ENCODE data around the gene KRT8.
"Not testable (repeated sequence)": the region's sequence is repeated elsewhere in the genome, so short reads cannot be mapped to it uniquely, and the experiment has no call there.

KRT8 gene

DNA sequence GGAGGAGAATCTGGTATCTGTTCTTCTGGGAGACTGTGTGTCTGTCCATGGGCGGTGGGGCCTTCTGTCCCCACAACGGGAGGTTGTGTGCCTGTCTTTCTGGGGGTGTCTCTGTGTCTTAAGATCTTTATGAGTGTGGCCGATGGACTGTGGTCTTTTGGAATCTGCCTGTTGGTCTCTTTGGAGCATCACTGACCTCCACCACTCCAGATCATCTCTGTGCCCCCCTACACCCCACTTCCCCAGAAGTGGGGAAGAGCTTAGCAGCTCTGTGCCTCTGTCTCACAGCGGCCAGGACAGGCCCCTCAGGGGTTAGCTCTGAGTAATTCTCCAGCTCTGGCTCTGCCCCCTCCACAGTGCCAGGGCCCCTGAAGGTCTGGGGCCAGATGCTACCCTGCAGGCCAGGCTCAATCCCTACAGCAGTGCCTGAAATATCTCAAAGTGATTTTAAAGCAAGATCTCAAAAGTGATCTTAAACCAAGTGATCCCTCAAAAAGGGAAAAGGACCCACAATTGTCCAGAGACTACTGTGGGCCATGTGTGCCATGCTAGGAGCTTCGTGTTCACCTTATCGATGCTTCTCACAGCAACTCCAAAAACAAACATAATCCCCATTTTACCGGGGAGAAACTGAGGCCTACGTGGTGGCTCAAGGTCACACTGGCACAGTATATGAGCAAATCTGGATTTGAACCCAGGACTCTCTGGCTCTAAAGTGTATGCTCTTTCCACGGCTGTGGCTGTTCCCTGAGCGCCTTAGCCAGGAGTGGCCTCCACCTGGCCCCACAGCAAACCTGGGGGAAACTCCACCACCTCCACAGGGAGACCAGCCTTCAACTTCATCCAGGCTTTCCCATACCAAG lies 30.1 kb downstream of the KRT8 start:
- DNase-seq = no peak

DNA sequence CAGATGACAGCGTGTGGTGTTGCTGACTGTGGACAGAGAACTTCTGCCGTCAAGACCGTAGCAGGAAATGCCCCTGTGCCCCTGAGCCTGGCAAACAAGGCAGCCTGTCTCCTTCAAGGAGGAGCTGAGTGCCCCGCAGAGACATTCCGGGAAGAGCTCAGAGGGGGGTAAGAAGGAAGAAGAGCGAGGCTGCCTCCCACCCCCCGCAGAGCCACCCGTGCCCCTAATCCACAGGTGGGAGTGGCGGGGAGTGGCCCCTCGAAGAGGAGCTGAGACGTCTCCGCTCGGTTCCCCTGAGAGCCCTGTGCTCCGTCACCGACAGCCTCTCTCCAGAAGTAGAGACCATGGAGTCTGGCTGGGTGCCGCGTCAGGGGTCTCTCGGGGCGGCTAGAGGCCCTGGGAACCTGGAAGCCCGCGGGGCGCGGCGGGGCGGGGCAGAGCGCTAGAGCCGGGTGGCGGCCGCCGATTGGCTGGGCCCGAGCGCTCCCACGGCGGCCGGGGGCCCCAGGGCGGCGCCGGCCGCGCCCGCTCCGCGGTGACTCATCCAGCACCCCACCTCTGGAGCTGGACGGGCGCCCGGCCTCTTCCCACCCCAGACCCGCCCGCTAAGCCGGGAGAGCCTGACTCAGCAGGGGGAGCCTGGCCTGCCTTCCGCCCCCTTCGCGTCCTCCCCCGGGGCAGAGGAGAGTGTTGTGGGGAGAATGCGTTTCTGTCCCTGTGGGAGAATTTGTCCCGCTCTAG lies 30.9 kb downstream of the KRT8 start:
- peak in 8 of 56 donors; percentile 2 to 83 (median 43) for DNase-seq

DNA sequence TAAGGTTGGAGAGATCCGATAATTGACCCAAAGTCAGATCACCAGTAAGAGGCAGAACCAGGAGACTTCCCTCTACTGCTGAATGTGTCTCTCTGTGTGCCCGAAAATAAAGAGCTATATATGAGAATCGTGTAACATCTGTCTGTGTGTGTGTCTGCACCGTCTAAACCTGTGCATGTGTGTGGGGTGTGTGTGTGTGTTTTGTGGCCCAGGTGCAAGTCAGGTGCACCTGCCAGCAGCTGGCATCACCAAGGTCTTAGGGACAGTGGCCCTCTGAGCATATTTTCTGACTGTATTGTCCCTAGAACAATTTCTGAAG lies 31.4 kb downstream of the KRT8 start:
- DNase-seq = no peak

DNA sequence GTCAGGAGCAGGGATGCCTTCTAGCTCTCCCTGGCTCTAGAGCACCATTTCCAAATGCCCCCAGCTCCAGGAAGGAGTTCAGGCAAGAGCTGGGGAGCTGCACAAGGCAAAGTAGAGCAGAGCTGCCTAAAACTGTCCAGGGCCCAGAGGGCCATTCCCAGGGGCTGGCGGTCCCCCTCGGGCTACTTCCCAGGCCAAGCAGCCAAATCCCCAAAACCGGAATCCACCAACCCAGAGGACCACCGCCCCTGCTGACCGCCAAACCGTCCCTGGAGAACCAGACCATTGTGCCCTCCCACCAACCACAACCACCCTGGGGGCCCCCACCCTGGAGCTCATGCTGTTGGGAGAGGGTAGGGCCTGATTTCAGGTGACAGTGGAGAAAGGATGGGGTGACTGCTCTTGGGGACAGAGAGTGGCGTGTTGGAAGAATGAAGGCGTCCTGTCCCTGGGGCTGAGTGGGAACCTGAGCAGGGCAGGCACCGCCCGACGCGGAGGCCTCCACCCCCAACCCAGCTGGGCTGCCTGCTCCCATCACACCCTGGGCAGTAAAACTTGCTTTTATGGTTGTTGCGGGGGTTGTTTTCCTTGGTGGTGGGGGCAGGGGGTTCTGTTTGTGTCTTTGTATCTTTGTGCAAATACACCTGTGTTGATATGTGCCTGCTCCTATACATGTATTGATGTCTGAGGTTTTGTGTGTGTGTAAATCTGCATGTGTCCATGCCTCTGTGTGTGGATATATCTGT lies 32.1 kb downstream of the KRT8 start:
- no peak for DNase-seq

DNA sequence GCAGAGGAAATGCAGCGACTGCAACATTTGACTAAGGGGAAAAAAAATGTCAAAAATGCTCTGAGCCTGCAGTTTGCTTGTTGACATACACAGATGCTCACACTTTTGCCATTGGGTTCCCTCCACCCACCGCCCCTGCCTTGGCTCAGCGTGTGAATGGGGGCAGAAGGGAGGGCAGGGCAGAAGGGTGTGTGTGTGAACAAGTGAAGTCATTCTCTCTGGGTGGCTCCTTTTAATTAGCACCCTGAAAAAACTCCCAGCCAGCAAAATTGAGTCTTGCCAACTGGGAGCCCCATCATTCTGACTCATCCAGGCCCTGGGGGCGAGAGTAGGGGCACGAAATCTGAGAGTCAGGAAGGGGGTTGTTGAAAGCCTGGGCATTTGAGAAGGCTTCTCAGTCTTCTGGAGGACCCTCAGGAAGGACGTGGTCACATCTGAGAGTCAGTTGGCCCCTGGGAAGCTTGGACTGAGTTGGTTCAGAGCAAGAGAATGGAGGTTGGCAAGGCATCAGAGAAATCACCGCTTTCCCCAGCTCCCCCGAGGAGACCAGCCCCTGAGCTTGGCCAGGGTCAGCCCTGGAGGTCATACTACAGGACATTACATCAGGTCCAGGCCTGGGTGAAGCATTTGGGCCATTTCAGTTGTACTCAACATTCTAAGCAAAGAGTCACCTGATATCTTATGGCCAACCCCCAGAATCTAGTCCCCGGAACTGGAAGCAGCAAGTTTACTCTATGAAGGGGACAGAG lies 33.4 kb downstream of the KRT8 start:
- DNase-seq = peak in 1 of 56 donors; percentile 16

DNA sequence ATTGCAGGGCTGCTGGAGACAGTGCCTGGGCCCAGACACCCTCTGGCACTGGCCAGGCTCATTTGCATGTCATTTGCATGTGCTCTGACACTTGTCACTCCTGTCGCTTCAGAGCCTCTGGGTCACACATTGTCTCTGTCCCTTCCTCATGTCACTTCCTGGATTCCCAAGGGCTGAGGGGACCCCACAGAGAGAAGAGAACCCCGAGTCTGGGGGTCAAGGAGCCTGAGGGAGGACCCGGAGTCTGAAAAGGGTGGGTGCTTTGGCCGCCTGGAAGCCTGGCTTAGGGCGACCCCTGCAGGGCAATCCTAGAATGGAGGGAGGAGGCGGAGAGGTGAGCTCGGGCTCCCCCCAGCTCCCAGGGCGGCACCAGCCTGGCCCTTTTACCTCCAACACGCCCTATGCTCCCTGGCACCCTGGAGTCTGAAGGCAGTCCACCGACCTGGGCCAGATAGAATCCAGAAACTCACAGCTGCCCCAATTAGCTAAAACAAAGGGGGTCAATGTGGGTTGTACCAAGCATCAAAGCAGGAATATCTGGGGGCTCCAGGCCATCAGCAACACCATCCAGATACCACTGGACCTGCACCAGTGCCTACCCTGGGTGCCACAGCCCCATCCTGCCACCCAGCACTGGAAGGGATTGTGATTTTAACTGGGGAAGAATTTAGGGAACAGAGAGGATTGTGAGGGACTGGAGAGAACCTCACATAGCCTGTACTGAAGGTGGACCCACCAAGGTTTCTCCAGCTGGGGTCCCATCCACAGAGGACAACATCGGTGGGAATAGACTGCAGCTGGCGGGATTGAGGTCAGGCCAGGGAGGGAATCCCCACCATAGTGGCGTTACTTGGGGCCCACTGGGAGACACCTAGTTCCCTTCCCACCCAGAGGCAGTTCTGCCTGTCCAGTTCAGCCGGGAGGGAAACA lies 34.2 kb downstream of the KRT8 start:
- peak in 34 of 56 donors; percentile 4 to 73 (median 26) for DNase-seq

DNA sequence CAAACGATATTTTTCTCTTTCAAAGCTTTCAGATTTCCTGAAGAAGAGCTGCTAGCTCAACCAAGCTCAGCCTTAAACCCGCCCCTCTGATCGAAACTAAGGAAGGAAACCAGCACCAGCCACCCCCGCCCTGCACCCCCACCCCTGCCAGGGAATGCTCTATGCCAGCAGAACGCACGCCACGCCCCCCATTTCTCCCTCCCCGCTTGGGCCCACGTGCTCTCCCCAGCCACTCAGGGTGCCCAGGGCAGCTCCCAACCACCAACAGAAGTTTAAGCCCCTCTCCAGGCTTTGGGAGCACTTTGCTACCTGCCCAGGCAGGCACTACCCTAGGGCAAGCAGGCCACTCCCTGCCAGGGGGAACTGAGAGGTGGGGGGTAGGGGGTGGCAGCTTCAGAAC lies 37.2 kb downstream of the KRT8 start:
- DNase-seq = peak in 37 of 56 donors; percentile 5 to 81 (median 48)

DNA sequence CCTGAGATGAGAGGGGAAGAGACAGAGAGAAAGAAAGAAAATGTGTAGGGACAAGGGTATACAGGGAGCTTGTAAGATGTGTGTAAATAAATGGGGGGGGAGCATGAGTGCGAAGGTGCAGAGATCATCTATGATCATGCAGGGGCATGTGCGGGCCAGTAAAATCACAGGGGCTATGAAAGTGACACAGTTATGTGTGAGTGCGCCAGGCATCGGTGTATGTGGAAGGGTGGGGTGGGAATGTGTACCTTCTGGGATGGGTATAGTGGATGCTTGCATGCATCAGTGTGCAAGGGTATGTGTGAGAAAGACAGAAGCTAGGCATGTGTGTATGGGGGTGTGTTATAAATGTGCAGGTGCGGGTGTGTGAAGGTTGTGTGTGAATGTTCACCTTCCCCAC lies 37.7 kb downstream of the KRT8 start:
- DNase-seq = peak in 1 of 56 donors; percentile 44

DNA sequence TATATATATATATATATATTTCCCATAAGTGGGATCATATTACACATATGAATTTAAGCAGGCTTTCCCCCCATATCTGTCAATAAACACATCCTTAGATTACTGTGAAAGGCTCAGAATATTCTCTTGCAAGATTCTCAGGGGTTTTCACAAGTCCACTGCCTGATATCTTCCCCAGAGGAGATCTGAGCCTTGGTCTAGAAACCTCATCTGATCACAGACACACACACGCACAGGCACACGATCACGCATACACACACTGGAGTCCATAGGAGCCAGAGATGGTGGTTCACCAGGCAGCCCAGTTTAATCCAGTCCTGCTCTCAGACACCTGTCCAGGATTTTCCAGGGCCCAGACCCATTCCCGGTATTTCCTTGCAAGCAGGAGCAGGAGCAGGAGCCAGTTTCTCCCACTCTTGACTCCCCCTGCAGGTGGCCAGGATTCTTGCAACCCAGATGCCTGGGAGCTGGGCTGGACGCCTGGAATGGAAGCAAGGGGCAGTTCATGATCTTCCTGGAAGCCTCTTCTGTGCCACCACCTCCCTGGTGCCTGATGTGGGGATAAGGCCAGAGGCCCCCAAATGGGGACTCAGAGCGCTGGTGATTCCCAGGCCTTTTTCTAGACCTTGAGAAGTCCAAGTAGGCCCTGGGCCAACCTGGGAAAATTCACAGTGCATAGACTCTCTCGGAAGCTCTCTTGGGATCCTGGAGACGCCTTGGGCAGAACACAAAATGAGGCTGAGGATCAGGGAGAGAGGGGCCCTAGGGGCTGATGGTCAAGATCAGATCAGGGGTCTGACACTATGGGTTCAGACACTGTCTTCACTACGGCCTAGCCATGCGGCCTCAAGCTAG lies 39.6 kb downstream of the KRT8 start:
- peak in 32 of 56 donors; percentile 2 to 58 (median 18) for DNase-seq

DNA sequence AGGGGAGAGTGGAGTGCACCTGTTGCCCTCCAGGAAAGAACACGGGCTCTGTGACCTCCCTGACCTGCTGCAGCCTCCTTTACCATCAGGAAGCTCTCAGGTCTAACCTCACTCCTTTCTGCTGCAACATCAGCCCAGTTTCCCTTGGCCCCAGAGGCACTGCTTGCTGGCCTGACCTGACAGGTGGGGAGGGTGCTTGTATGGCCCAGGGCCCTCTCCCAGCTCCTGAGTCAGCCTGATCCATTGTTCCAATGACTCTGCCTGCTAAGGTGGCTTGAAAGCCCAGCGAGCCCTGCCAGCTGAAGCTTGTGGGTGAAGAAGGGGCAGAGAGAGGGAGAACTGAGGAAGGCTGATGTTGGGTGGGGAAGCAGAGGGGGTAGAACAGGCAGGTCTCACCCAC lies 42.9 kb downstream of the KRT8 start:
- DNase-seq = no peak

DNA sequence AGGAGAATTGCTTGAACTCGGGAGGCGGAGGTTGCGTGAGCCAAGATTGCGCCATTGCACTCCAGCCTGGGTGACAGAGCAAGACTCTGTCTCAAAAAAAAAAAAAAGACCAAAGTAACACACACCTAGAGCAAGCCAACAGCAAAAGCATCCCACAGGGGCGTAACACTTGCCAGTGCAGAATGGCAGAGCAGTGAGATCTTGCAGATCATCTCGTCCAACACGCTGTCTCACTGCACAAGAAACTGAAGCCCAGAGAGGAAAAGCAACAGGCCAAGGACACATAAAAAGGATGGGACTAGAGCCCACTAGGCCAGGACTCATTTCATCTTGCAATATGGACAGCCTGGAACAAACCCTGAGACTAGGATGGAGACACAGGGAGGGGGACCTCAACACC lies 43.4 kb downstream of the KRT8 start:
- DNase-seq = no peak

DNA sequence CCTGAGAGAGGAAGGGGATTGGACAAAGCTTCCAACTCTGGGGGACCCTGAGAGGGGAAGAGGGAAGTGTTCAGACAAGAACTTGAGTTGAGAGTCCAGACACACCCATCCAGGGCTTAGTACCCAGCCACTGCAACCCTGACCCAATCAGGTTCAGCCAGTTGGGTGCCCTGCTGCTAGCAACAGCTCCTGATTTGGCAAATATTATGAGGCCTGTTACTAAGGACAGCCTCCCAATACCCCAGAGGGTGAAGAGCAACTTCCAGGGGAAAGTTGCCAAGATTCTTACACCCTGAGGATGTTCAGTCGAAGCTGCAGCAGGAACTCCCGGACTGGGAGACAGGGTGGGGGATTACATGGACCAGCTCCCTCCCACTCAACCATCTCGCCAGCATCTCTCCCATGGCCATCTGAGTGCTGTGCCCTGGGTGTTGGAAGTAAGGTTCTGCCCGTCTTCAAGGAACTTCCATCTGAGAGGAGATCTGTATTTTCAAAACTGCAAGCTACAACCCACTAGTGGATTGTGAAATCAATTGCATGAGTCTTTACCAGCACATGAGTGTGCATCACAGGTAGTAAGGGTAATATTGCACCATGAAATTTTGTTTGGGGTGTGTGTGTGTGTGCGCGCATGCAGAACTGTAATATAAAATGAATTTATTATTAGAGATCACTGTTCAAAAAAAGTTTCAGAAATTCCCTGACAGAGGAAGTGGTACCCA lies 44.6 kb downstream of the KRT8 start:
- DNase-seq = no peak

DNA sequence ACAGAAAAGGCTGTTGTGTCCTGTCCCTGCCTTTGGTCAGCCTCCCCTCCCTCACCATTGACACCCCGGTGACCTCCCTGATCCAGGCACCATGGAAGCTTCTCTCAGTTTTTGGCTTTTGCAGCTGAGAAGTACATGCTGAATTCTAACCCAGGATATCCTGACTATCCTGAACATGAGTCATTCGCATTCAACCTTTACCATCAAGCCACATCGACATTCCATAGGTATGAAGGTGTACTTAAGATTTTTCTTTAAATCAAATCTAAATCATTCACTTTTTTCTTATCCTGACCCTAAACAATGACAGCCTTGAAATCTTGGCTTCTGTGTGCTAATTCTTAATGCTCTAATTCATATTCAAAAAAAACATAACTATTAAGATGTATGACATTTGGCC lies 47.4 kb downstream of the KRT8 start:
- DNase-seq = no peak

DNA sequence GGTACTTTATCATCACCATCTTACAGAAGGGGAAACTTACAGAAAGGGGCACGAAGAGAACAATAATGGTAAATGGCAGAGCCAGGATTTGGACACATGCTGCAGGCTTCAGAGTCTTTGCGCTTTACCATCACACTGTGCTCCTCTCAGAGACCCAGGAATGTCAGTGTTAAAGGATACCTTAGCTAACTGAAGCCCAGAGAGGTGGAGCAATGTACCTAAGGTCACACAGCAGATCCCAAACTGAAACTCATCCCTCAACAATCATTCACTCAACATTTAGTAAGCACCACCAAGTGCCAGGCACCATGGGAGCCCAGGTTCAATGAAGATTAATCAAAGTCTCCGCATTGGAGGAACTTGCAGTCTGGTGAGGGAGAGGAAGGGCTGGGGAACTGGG lies 48.1 kb downstream of the KRT8 start:
- DNase-seq = no peak

DNA sequence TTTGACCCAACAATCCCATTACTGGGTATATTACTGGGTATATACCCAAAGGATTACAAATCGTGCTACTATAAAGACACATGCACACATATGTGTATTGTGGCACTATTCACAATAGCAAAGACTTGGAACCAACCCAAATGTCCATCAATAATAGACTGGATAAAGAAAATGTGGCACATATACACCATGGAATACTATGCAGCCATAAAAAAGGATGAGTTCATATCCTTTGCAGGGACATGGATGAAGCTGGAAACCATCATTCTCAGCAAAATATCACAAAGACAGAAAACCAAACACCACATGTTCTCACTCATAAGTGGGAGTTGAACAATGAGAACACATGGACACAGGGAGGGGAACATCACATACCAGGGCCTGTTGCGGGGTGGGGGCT lies 48.8 kb downstream of the KRT8 start:
- DNase-seq = not testable (repeated sequence)

DNA sequence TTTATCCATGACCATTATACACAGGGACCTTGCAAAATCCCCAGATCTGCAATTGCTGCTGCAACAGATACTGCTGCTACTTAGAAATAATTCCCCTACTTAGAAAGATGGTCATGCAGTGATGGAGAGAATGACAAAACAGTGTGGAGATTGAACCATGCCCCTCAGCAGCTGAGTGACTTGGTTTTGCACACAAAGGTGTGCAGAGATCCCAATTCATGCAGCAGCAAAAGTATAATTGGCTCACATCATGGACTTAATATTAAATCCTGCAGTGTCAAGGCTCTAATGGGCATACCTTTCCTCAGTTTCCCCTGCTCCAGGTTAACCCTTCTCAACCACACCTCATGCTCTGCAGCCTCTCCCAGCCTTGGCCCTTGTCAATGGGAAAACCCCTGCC lies 53.1 kb downstream of the KRT8 start:
- no peak for DNase-seq

DNA sequence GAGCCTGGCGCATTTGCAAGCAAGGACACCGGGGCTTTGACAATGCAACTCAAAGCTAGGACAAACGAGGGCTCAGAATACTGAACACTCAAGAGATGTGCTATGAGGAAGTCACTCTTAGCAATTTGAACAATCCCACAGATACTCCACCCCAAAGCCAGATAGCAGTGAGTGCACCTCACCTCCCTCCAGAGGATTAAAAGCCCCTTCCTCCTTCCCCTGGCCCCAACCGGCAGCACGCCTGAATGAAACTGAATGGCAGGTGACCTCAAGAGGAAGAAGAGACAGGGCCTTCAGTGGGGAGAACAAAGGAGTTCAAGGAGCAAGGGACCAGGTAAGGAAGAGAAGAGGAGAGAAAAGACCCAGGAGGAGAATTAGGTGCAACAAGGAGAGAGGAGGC lies 54.2 kb downstream of the KRT8 start:
- DNase-seq = no peak

DNA sequence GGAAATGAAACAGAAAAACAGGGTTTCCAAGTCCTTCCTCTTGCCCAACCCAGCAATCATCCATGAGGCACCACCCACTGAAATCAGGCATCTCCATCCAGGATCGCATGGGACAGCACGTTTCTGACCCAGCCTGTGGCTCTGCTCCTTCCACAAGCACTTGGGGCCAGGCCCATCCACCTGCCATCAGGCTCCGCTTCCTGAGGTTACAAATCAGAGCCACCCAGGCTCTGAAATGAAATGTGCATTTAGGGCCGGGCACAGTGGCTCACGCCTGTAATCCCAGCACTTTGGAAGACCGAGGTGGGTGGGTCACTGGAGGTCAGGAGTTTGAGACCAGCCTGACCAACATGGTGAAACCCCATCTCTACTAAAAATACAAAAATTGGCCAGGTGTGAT lies 55.4 kb downstream of the KRT8 start:
- no peak for DNase-seq

Measured in nucleus accumbens (tissue), 56 donors.